ENCODE measurements around the gene LPGAT1. TPM values are rescaled to one million over a fixed set of nuclear protein-coding genes. Genes with fewer than 3 reads are reported as not detected.

LPGAT1 gene
- total and polyA plus RNA-seq, 2 of the 13 experiments (the other 11 are each of a cell fraction or from before 2014, with no cell fraction given): 12.1 to 48.3 TPM

DNA sequence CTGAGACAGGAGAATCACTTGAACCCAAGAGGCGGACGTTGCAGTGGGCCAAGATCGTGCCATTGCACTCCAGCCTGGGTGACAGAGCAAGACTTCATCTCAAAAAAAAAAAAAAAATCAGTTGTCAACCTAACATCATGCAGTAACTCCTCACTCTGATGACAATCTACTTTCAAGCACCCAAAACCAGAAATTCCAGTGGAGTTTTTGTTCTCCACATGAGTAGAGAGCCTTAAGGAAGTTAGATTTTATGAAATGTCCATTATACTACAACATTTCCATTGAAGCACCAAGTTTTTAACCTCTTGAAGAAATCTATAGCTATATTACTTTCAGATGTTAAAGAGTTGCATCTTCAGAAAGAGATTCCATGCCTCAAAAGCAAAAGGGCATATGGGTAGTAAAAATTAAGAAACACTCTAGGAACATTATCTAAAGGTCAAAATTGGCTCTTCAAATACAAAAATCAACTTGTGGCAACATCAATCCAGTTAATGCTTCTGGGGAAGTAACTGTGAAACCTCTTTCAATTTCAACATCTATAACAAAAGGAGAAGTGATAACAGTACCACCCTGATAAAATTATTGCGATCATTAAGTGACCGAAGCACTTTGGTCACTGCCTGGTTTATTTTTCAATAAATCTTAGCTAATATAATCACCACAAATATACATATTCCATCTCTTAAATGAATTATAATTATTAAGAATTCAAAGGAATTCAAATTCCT, 7.7 kb downstream of the LPGAT1 start:
- 96% methylated on average over 5 of the region's 5 CpGs for WGBS (ENCODE audit: low lambda C conversion rate)
- no peak for FAIRE-seq

More for the DNA sequence above, 7.7 kb downstream of the LPGAT1 start:
- Histone ChIP-seq H3K4me2 (ENCODE audit: low read depth, low read length) (no peak overlapping the region), H3K27me3 (ENCODE audit: control insufficient read depth in 1 of 2, insufficient read depth in 2 of 2, low read length in 2 of 2) (no peaks in the 10 kb centered on the region), H4K20me1 (ENCODE audit: insufficient read depth, low read length) (0 out of 2 replicates have a peak, but pooled peaks cover under 1% of the 10 kb centered on the region), H2AFZ (ENCODE audit: low read length) (no peak overlapping the region), H3K4me3 (replicated peaks in 1 of 3; ENCODE audit: insufficient read depth in 1 of 3, low read depth in 2 of 3, low read length in 3 of 3) (no peak overlapping the region), H3K27ac (ENCODE audit: extremely low read length, insufficient read depth, low read length) (no peak overlapping the region), H3K9ac (ENCODE audit: insufficient read depth, low read depth, low read length) (no peak overlapping the region), H3K79me2 (ENCODE audit: insufficient read depth, low read length) (peaks cover 12% of the 10 kb centered on the region), H3K36me3 (replicated peaks in 1 of 2; ENCODE audit: control insufficient read depth in 1 of 2, insufficient read depth in 2 of 2, low read length in 2 of 2) (peaks cover 3 to 23% of the 10 kb centered on the region in 2 experiments; a peak in 3 of 5 replicates), H3K4me1 (ENCODE audit: insufficient read depth, low read length) (peaks cover 13% of the 10 kb centered on the region), H3K9me3 (ENCODE audit: low read length) (no peaks in the 10 kb centered on the region)
- TF ChIP-seq NFIC (IDR thresholded peaks at IDR 0.05; ENCODE audit: low read length): no peak
- no peak for TF ChIP-seq CREM (IDR thresholded peaks at IDR 0.05)
- TF ChIP-seq CREM (CRISPR knock-in tag; IDR thresholded peaks at IDR 0.05): no peak
- TF ChIP-seq ZNF777 (CRISPR knock-in tag; IDR thresholded peaks at IDR 0.05): no peak
- TF ChIP-seq, protein P1, sequence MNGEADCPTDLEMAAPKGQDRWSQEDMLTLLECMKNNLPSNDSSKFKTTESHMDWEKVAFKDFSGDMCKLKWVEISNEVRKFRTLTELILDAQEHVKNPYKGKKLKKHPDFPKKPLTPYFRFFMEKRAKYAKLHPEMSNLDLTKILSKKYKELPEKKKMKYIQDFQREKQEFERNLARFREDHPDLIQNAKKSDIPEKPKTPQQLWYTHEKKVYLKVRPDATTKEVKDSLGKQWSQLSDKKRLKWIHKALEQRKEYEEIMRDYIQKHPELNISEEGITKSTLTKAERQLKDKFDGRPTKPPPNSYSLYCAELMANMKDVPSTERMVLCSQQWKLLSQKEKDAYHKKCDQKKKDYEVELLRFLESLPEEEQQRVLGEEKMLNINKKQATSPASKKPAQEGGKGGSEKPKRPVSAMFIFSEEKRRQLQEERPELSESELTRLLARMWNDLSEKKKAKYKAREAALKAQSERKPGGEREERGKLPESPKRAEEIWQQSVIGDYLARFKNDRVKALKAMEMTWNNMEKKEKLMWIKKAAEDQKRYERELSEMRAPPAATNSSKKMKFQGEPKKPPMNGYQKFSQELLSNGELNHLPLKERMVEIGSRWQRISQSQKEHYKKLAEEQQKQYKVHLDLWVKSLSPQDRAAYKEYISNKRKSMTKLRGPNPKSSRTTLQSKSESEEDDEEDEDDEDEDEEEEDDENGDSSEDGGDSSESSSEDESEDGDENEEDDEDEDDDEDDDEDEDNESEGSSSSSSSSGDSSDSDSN (CRISPR knock-in tag; IDR thresholded peaks at IDR 0.05): no peak
- TF ChIP-seq, protein P2, sequence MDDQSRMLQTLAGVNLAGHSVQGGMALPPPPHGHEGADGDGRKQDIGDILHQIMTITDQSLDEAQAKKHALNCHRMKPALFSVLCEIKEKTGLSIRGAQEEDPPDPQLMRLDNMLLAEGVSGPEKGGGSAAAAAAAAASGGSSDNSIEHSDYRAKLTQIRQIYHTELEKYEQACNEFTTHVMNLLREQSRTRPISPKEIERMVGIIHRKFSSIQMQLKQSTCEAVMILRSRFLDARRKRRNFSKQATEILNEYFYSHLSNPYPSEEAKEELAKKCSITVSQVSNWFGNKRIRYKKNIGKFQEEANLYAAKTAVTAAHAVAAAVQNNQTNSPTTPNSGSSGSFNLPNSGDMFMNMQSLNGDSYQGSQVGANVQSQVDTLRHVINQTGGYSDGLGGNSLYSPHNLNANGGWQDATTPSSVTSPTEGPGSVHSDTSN (CRISPR knock-in tag; IDR thresholded peaks at IDR 0.05; ENCODE audit: borderline replicate concordance): no peak
- no peak for TF ChIP-seq EZH2 (conservative IDR thresholded peaks at IDR 0.05; ENCODE audit: low read depth, low read length)
- TF ChIP-seq, protein P3, sequence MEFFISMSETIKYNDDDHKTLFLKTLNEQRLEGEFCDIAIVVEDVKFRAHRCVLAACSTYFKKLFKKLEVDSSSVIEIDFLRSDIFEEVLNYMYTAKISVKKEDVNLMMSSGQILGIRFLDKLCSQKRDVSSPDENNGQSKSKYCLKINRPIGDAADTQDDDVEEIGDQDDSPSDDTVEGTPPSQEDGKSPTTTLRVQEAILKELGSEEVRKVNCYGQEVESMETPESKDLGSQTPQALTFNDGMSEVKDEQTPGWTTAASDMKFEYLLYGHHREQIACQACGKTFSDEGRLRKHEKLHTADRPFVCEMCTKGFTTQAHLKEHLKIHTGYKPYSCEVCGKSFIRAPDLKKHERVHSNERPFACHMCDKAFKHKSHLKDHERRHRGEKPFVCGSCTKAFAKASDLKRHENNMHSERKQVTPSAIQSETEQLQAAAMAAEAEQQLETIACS (CRISPR knock-in tag; IDR thresholded peaks at IDR 0.05): no peak
- TF ChIP-seq, protein P4, sequence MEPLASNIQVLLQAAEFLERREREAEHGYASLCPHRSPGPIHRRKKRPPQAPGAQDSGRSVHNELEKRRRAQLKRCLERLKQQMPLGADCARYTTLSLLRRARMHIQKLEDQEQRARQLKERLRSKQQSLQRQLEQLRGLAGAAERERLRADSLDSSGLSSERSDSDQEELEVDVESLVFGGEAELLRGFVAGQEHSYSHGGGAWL (CRISPR knock-in tag; IDR thresholded peaks at IDR 0.05): no peak
- no peak for TF ChIP-seq HHEX (CRISPR knock-in tag; IDR thresholded peaks at IDR 0.05)
- no peak for TF ChIP-seq ZFP62 (CRISPR knock-in tag; IDR thresholded peaks at IDR 0.05)
- ATAC-seq (no peak), DNase-seq (ENCODE audit: low spot score) (no peak)
- intact Hi-C loops (cut with micrococcal nuclease; ENCODE audit: unreplicated experiment) (no loop called here), in situ Hi-C loops (cut with HindIII; ENCODE audit: extremely low pct_ligation_motif_present, low pct_unique_long_range_greater_than_20kb) (loop anchor here (10.0 kb wide), 1 partner anchor 122 kb away; no protein-coding TSS in a partner anchor)
- no TSS peak for BruUV-seq (replicated peaks)
- ChIA-PET CTCF (ENCODE audit: low intra/inter-chr PET ratio, low total read pairs) (no interaction called here), POLR2A (no interaction called here)

Data from HepG2 (cell line).